Measurements from ENCODE around the gene HDAC4.

Gene HDAC4

GRCh38 chr2:239425631-239426030, 24.8 kb upstream of the HDAC4 start:
- H3K4me3 ChIP-seq (ENCODE audit: low read depth, low read length), result no peak overlapping the region
- TF ChIP-seq CTCF (conservative IDR thresholded peaks at IDR 0.05; ENCODE audit: low read depth, low read length), result no peak
- no peak for DNase-seq (ENCODE audit: low read depth)

GRCh38 chr2:239424337-239425045, 23.7 kb upstream of the HDAC4 start:
- no peak overlapping the region for H3K4me3 ChIP-seq (ENCODE audit: low read depth, low read length)
- no peak for TF ChIP-seq CTCF (conservative IDR thresholded peaks at IDR 0.05; ENCODE audit: low read depth, low read length)
- no peak for DNase-seq (ENCODE audit: low read depth)

- DNase-seq (ENCODE audit: low read depth), result no peak
- H3K4me3 ChIP-seq (ENCODE audit: low read depth, low read length), result no peak overlapping the region
- no peak for TF ChIP-seq CTCF (conservative IDR thresholded peaks at IDR 0.05; ENCODE audit: low read depth, low read length)
Observed at GRCh38 chr2:239423551-239423950, 22.7 kb upstream of the HDAC4 start.

- no peak for DNase-seq (ENCODE audit: low read depth)
- H3K4me3 ChIP-seq (ENCODE audit: low read depth, low read length), result no peak overlapping the region
- no peak for TF ChIP-seq CTCF (conservative IDR thresholded peaks at IDR 0.05; ENCODE audit: low read depth, low read length)
Observed at GRCh38 chr2:239421851-239422250, 21.0 kb upstream of the HDAC4 start.

GRCh38 chr2:239420082-239420481, 19.3 kb upstream of the HDAC4 start:
- no peak for DNase-seq (ENCODE audit: low read depth)
- no peak for TF ChIP-seq CTCF (conservative IDR thresholded peaks at IDR 0.05; ENCODE audit: low read depth, low read length)
- H3K4me3 ChIP-seq (ENCODE audit: low read depth, low read length), result no peak overlapping the region

GRCh38 chr2:239418918-239419317, 18.1 kb upstream of the HDAC4 start:
- TF ChIP-seq CTCF (conservative IDR thresholded peaks at IDR 0.05; ENCODE audit: low read depth, low read length), result no peak
- DNase-seq (ENCODE audit: low read depth), result no peak
- no peak overlapping the region for H3K4me3 ChIP-seq (ENCODE audit: low read depth, low read length)

GRCh38 chr2:239412905-239413603, 12.2 kb upstream of the HDAC4 start:
- no peak for DNase-seq (ENCODE audit: low read depth)
- no peak overlapping the region for H3K4me3 ChIP-seq (ENCODE audit: low read depth, low read length)
- no peak for TF ChIP-seq CTCF (conservative IDR thresholded peaks at IDR 0.05; ENCODE audit: low read depth, low read length)

Measured in choroid plexus epithelial cell (primary cell).